Osteoblast (primary cell): ENCODE results near the gene CEP350. TPM values are rescaled to one million over a fixed set of nuclear protein-coding genes. Genes with fewer than 3 reads are reported as not detected.

Experiments
- DNase-seq: peaks from one replicate; pipeline ENCODE4 v3.0.0; 2011; ENCODE audit warnings: low spot score, mixed read lengths; ENCODE audit not compliant: insufficient read length; ENCODE audit errors: missing footprints
- H2AFZ ChIP-seq: 2 replicates; pipeline ENCODE4 v1.6.0; 2011; ENCODE audit warnings: mild to moderate bottlenecking, low read length
- H3K27ac ChIP-seq: 2 replicates; pipeline ENCODE4 v1.5.1; 2011; ENCODE audit warnings: mild to moderate bottlenecking, low read depth, low read length, moderate library complexity
- H3K27me3 ChIP-seq: 2 replicates; pipeline ENCODE4 v1.6.0; 2012; ENCODE audit warnings: mild to moderate bottlenecking, control low read depth, inconsistent platforms, low read length, moderate library complexity; ENCODE audit not compliant: insufficient read depth
- H3K36me3 ChIP-seq: 2 replicates; pipeline ENCODE4 v1.5.1; 2011; ENCODE audit warnings: mild to moderate bottlenecking, low read length, control low read depth, moderate library complexity; ENCODE audit not compliant: insufficient read depth
- H3K4me1 ChIP-seq: 2 replicates; pipeline ENCODE4 v1.5.1; 2011; ENCODE audit warnings: mild to moderate bottlenecking, low read length, control low read depth, moderate library complexity; ENCODE audit not compliant: insufficient read depth
- H3K4me2 ChIP-seq: 2 replicates; pipeline ENCODE4 v1.6.0; 2011; ENCODE audit warnings: mild to moderate bottlenecking, low read length; ENCODE audit not compliant: insufficient read depth
- H3K4me3 ChIP-seq: fragments of 200-600 bp; sonication (generic); 3 replicates; pipeline ENCODE4 v1.5.1; 2012; ENCODE audit warnings: mild to moderate bottlenecking, low read length, inconsistent platforms; ENCODE audit not compliant: insufficient read depth
- H3K79me2 ChIP-seq: 2 replicates; pipeline ENCODE4 v1.6.0; 2012; ENCODE audit warnings: mild to moderate bottlenecking, low read length, control low read depth, inconsistent platforms; ENCODE audit not compliant: insufficient read depth
- H3K9me3 ChIP-seq: 2 replicates; pipeline ENCODE4 v1.5.1; 2011; ENCODE audit warnings: low read depth, low read length, control low read depth
- H4K20me1 ChIP-seq: 2 replicates; pipeline ENCODE4 v1.6.0; 2012; ENCODE audit warnings: mild to moderate bottlenecking, low read length, control low read depth; ENCODE audit not compliant: insufficient read depth
- total RNA-seq: library from RNA; depleted of rRNA; stranded (reverse); fragments of >200 nt; gene quantifications from 2 replicates; pipeline ENCODE4 v1.2.3, GENCODE V29; 2012
- TF ChIP-seq, protein P1 (sequence below): IDR thresholded peaks from 2 replicates; pipeline ENCODE4 v1.5.1; 2011; ENCODE audit warnings: mild to moderate bottlenecking, low read depth, low read length, moderate library complexity; ENCODE audit errors: extremely low read depth

The CEP350 gene
- total RNA-seq, 1 donor: 82.2 TPM

DNA sequence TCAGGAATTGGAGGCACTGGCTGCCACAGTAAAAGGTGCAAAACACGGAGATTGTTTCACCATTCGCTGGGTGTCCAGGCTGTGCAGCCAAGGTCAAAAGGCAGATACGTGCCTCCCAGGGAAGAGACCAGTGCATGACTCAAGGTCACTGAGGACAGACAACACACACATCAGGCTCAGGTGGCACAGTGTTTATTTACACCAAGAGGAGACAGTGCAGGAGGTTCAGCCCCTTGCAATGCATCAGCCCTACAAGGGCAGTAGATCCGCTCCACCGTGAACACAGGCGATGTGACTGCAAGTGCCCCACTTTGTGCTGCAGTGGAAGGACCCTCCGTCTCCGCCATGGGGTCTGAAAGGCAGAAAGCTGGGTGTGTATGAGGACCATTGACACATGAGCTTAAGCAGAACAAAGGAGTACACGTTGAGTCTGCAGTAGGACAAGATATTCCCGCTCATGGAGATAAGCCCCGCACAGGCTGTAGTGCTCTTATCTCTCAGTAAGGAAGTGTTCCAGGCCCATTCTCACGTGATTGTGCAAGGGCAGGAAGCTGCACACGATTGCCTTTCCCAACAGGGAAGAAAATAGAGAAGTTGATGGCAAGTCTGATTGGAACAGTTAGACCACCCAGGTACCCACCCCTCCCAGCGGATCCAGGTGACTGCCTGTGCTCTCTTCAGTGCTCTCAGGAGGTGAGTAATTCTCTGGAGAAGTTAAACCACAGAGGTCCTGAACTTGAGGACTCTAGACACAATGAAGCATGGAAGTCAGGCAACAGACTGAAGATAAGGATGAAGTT is 162.6 kb downstream of the CEP350 start:
- Histone ChIP-seq H3K4me1 (peaks cover 11% of the 10 kb centered on the region), H3K4me2 (peak overlapping the region; percentile 25), H3K4me3 (no peak overlapping the region), H3K36me3 (peaks cover 8% of the 10 kb centered on the region), H3K9me3 (no peaks in the 10 kb centered on the region), H3K79me2 (no peaks in the 10 kb centered on the region), H3K27me3 (no peaks in the 10 kb centered on the region), H2AFZ (no peak overlapping the region), H4K20me1 (no peaks in the 10 kb centered on the region), H3K27ac (peak overlapping the region; percentile 53)
- TF ChIP-seq, protein P1, sequence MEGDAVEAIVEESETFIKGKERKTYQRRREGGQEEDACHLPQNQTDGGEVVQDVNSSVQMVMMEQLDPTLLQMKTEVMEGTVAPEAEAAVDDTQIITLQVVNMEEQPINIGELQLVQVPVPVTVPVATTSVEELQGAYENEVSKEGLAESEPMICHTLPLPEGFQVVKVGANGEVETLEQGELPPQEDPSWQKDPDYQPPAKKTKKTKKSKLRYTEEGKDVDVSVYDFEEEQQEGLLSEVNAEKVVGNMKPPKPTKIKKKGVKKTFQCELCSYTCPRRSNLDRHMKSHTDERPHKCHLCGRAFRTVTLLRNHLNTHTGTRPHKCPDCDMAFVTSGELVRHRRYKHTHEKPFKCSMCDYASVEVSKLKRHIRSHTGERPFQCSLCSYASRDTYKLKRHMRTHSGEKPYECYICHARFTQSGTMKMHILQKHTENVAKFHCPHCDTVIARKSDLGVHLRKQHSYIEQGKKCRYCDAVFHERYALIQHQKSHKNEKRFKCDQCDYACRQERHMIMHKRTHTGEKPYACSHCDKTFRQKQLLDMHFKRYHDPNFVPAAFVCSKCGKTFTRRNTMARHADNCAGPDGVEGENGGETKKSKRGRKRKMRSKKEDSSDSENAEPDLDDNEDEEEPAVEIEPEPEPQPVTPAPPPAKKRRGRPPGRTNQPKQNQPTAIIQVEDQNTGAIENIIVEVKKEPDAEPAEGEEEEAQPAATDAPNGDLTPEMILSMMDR: no peak
- DNase-seq: peak; percentile 71

DNA sequence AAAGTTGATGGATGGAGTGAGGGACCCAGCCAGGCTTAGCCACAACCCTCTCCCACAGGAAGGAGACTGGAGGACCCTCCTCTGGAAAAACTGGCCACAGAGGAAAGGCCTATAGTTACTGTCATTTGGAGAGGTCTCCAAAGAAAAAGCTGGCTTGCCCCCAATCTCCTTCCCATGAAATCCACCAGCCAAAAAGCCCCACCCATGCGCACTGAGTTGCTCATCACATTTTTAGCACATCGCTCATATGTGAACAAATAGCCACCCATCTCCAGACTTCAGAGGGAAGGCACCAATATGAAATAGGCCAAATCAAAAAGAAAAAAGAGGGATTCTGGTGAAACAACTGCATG is 163.1 kb downstream of the CEP350 start:
- Histone ChIP-seq H4K20me1 (no peaks in the 10 kb centered on the region), H3K36me3 (peaks cover 2% of the 10 kb centered on the region), H2AFZ (peak overlapping the region; percentile 9), H3K9me3 (no peaks in the 10 kb centered on the region), H3K27me3 (no peaks in the 10 kb centered on the region), H3K79me2 (no peaks in the 10 kb centered on the region), H3K27ac (peak overlapping the region; percentile 53), H3K4me1 (peaks cover 11% of the 10 kb centered on the region), H3K4me3 (no peak overlapping the region), H3K4me2 (peak overlapping the region; percentile 25)
- peak; percentile 82 for DNase-seq
- TF ChIP-seq, protein P1: no peak

- no peak overlapping the region for H2AFZ ChIP-seq
- H3K9me3 ChIP-seq: no peaks in the 10 kb centered on the region
- H3K4me2 ChIP-seq: no peak overlapping the region
- H3K27ac ChIP-seq: no peak overlapping the region
- DNase-seq: no peak
- no peaks in the 10 kb centered on the region for H3K27me3 ChIP-seq
- no peak overlapping the region for H3K4me3 ChIP-seq
- TF ChIP-seq, protein P1: no peak
- H3K79me2 ChIP-seq: no peaks in the 10 kb centered on the region
- H4K20me1 ChIP-seq: no peaks in the 10 kb centered on the region
- peaks cover 11% of the 10 kb centered on the region for H3K4me1 ChIP-seq
- no peaks in the 10 kb centered on the region for H3K36me3 ChIP-seq
These were observed 165.2 kb downstream of the CEP350 start for GRCh38 chr1:180119837-180120236.

DNA sequence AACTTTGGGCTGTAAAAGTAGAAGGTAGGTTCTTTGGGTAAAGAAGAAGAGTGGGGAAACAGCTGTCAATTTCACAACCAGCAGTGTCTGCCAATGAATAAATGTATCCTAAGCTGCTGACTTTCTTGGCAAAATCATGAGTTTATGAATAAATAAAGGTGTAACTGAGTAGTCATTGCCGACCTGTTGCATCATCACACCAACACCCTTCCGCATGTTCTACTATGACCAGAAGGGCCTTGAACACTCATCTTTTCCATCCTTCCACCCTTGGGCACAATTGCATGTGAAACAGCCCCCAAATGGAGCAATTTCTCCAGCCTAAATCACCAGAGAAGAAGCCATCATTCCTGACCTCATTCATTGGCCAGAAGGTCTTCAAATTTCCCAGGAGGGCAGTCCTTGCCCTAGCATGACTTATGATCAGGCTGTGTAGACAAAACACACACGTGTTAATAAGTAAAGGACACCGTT is 168.9 kb downstream of the CEP350 start:
- no peaks in the 10 kb centered on the region for H4K20me1 ChIP-seq
- H3K4me1 ChIP-seq: no peaks in the 10 kb centered on the region
- no peaks in the 10 kb centered on the region for H3K36me3 ChIP-seq
- H3K4me3 ChIP-seq: no peak overlapping the region
- H3K27ac ChIP-seq: no peak overlapping the region
- DNase-seq: peak; percentile 68
- no peaks in the 10 kb centered on the region for H3K27me3 ChIP-seq
- H3K4me2 ChIP-seq: no peak overlapping the region
- H2AFZ ChIP-seq: no peak overlapping the region
- no peaks in the 10 kb centered on the region for H3K9me3 ChIP-seq
- no peaks in the 10 kb centered on the region for H3K79me2 ChIP-seq
- TF ChIP-seq, protein P1: no peak
